Measurements from ENCODE around the gene FMNL1. TPM values are rescaled to one million over a fixed set of nuclear protein-coding genes. Genes with fewer than 3 reads are reported as not detected.
A peak's percentile ranks its signal among the peaks of the same experiment; 100 is the strongest.

Gene FMNL1
- total and polyA plus RNA-seq, 8 donors: 4.5 to 34.5 (median 10.0) TPM

GRCh38 chr17:45232514-45233422, 11.1 kb downstream of the FMNL1 start:
- no peak overlapping the region for H3K4me3 ChIP-seq
- peaks cover 14 to 59% (median 37%) of the 10 kb centered on the region in 4 donors for H3K4me1 ChIP-seq
- H3K36me3 ChIP-seq: peaks cover 0 to 29% (median 7%) of the 10 kb centered on the region in 4 donors
- H3K27ac ChIP-seq: no peak overlapping the region
- peaks cover 0 to 12% (median 0%) of the 10 kb centered on the region in 3 donors for H3K27me3 ChIP-seq
- no peak for DNase-seq
- no peak for TF ChIP-seq POLR2A (IDR thresholded peaks at IDR 0.05)
- no peak for TF ChIP-seq POLR2AphosphoS5 (IDR thresholded peaks at IDR 0.05)
- no peak for TF ChIP-seq CTCF (IDR thresholded peaks at IDR 0.05)
- no peak for TF ChIP-seq EP300 (IDR thresholded peaks at IDR 0.05)
- WGBS, 5 donors: 85 to 90% (median 89%) methylated on average over 8 to 9 of the region's 9 CpGs
- intact Hi-C loops (cut with DNase I; ENCODE audit: low total_unique reads): no loop called here
- no peaks in the 10 kb centered on the region for H3K9me3 ChIP-seq

- H3K27me3 ChIP-seq: peaks cover 0 to 18% (median 0%) of the 10 kb centered on the region in 3 donors
- no peaks in the 10 kb centered on the region for H3K9me3 ChIP-seq
- H3K4me3 ChIP-seq: no peak overlapping the region
- intact Hi-C loops (cut with DNase I; ENCODE audit: low total_unique reads): no loop called here
- DNase-seq: no peak
- peaks cover 0 to 36% (median 11%) of the 10 kb centered on the region in 4 donors for H3K36me3 ChIP-seq
- TF ChIP-seq POLR2AphosphoS5 (IDR thresholded peaks at IDR 0.05): no peak
- TF ChIP-seq POLR2A (IDR thresholded peaks at IDR 0.05): no peak
- TF ChIP-seq EP300 (IDR thresholded peaks at IDR 0.05): no peak
- no peak for TF ChIP-seq CTCF (IDR thresholded peaks at IDR 0.05)
- peaks cover 7 to 52% (median 30%) of the 10 kb centered on the region in 4 donors for H3K4me1 ChIP-seq
- 83 to 88% (median 86%) methylated on average over 6 to 8 of the region's 8 CpGs for WGBS, 5 donors
- no peak overlapping the region for H3K27ac ChIP-seq
Measured at GRCh38 chr17:45233423-45233924, 11.8 kb downstream of the FMNL1 start.

- Histone ChIP-seq H3K9me3 (no peaks in the 10 kb centered on the region), H3K4me1 (peaks cover 0 to 40% (median 19%) of the 10 kb centered on the region in 4 donors), H3K27ac (no peak overlapping the region), H3K36me3 (peaks cover 0 to 49% (median 15%) of the 10 kb centered on the region in 4 donors), H3K27me3 (peaks cover 0 to 28% (median 0%) of the 10 kb centered on the region in 3 donors), H3K4me3 (no peak overlapping the region)
- whole genome bisulfite sequencing, 5 donors: 12 to 36% (median 22%) methylated on average over 6 of the region's 6 CpGs
- no peak for TF ChIP-seq POLR2A (IDR thresholded peaks at IDR 0.05)
- no peak for TF ChIP-seq POLR2AphosphoS5 (IDR thresholded peaks at IDR 0.05)
- no peak for TF ChIP-seq EP300 (IDR thresholded peaks at IDR 0.05)
- peak in 2 of 7 experiments; percentile 5 to 21 for TF ChIP-seq CTCF (IDR thresholded peaks at IDR 0.05)
- intact Hi-C loops (cut with DNase I; ENCODE audit: low total_unique reads): no loop called here
- DNase-seq: peak in 1 of 2 donors; percentile 64
Measured at GRCh38 chr17:45234641-45235415, 13.1 kb downstream of the FMNL1 start.

Data from stomach (tissue), 9 donors.